VCaP (cell line): ENCODE measurements around the gene SMCHD1.
"Not testable (repeated sequence)": the region's sequence is repeated elsewhere in the genome, so short reads cannot be mapped to it uniquely, and the experiment has no call there.

ENCODE experiments used
- H3K27ac ChIP-seq: fragments of 450-650 bp; 2 replicates; pipeline ENCODE4 v1.5.1; 2017
- TF ChIP-seq, protein P1 (sequence below): fragments of 450-650 bp; conservative IDR thresholded peaks from 2 replicates; pipeline ENCODE4 v1.5.1; 2017; ENCODE audit warnings: mild to moderate bottlenecking, moderate library complexity

SMCHD1 gene

GRCh38 chr18:2657788-2658458 lies 2.4 kb downstream of the SMCHD1 start:
- peak overlapping the region; percentile 93 for H3K27ac ChIP-seq
- TF ChIP-seq, protein P1, sequence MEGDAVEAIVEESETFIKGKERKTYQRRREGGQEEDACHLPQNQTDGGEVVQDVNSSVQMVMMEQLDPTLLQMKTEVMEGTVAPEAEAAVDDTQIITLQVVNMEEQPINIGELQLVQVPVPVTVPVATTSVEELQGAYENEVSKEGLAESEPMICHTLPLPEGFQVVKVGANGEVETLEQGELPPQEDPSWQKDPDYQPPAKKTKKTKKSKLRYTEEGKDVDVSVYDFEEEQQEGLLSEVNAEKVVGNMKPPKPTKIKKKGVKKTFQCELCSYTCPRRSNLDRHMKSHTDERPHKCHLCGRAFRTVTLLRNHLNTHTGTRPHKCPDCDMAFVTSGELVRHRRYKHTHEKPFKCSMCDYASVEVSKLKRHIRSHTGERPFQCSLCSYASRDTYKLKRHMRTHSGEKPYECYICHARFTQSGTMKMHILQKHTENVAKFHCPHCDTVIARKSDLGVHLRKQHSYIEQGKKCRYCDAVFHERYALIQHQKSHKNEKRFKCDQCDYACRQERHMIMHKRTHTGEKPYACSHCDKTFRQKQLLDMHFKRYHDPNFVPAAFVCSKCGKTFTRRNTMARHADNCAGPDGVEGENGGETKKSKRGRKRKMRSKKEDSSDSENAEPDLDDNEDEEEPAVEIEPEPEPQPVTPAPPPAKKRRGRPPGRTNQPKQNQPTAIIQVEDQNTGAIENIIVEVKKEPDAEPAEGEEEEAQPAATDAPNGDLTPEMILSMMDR, result no peak

- not testable (repeated sequence) for H3K27ac ChIP-seq
Observed at GRCh38 chr18:2660849-2661248, 5.3 kb downstream of the SMCHD1 start.

- H3K27ac ChIP-seq, result not testable (repeated sequence)
Observed at GRCh38 chr18:2662288-2662687, 6.8 kb downstream of the SMCHD1 start.

DNA sequence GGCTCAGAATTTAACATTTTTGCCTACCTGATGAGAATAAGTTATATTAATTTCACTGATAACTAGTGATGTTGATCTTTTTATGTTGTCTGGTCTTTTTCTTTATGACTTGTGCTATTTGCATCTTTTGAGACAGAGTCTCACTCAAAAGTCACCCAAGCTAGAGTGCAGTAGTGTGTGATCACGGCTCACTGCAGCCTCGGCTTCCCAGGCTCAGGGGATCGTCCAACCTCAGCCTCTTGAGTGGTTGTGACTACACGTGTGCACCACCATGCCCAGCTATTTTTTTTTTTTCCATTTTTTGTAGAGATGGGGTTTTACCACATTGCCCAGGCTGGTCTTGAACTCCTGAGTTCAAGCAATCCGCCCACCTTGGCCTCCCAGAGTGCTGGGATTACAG lies 7.5 kb downstream of the SMCHD1 start:
- H3K27ac ChIP-seq, result no peak overlapping the region
- TF ChIP-seq, protein P1, result no peak

DNA sequence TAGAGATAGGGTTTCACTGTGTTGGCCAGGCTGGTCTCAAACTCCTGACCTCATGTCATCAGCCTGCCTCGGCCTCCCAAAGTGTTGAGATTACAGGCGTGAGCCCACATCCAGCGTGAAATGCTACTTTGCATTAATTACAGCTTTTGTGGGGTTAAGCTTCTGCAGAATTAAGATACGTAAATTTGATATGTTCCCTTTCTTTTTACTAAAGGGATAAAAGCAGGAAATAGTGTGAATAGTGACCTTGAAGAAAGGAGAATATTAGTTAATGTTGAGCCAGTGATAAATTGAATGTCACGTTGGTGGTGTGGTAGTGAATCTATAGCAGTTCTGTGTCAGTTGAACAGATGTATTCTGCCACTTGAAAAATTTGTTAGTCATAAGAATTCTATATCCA lies 16.9 kb downstream of the SMCHD1 start:
- TF ChIP-seq, protein P1, result no peak
- no peak overlapping the region for H3K27ac ChIP-seq

- no peak overlapping the region for H3K27ac ChIP-seq
- TF ChIP-seq, protein P1, result no peak
Observed at GRCh38 chr18:2672872-2673271, 17.3 kb downstream of the SMCHD1 start.

DNA sequence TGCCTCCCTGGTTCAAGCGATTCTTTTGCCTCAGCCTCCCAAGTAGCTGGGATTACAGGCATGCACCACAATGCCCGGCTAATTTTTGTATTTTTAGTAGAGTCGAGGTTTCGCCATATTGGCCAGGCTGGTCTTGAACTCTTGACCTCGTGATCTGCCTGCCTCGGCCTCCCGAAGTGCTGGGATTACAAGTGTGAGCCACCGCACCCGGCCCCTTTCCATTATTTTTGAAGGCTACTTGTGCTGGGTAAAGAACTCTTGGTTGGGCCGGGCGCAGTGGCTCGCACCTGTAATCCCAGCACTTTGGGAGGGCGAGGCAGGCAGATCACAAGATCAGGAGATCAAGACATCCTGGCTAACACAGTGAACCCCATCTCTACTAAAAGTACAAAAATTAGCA lies 23.4 kb downstream of the SMCHD1 start:
- not testable (repeated sequence) for H3K27ac ChIP-seq

GRCh38 chr18:2680216-2680792 lies 24.8 kb downstream of the SMCHD1 start:
- TF ChIP-seq, protein P1, result no peak
- H3K27ac ChIP-seq, result no peak overlapping the region

- H3K27ac ChIP-seq, result no peak overlapping the region
- TF ChIP-seq, protein P1, result no peak
Observed at GRCh38 chr18:2681993-2682603, 26.6 kb downstream of the SMCHD1 start.
